Fibroblast of mammary gland (primary cell): ENCODE measurements around the gene MPV17L2.

ENCODE experiments used
- DNase-seq: peaks from one replicate; pipeline ENCODE4 v3.0.0-alpha.2; 2010; ENCODE audit warnings: low read depth
- H3K4me3 ChIP-seq: 2 replicates; pipeline ENCODE4 v1.5.1; 2011; ENCODE audit warnings: low read depth, mild to moderate bottlenecking, low read length, moderate library complexity; ENCODE audit not compliant: control insufficient read depth
- CTCF ChIP-seq: conservative IDR thresholded peaks from 2 replicates; pipeline ENCODE4 v1.5.1; 2011; ENCODE audit warnings: low read depth, low read length, inconsistent platforms; ENCODE audit not compliant: control insufficient read depth, insufficient read depth

The MPV17L2 gene

GRCh38 chr19:18193388-18194180 lies 566 bp downstream of the MPV17L2 start:
- no peak for TF ChIP-seq CTCF
- H3K4me3 ChIP-seq: peak overlapping the region; percentile 77
- DNase-seq: peak; percentile 8

- TF ChIP-seq CTCF: no peak
- H3K4me3 ChIP-seq: peak overlapping the region; percentile 77
- no peak for DNase-seq
Observed at GRCh38 chr19:18194181-18194530, 1.1 kb downstream of the MPV17L2 start.

- DNase-seq: peak; percentile 57
- TF ChIP-seq CTCF: no peak
- peak overlapping the region; percentile 77 for H3K4me3 ChIP-seq
Observed at GRCh38 chr19:18194554-18195238, 1.7 kb downstream of the MPV17L2 start.

- H3K4me3 ChIP-seq: no peak overlapping the region
- DNase-seq: no peak
- TF ChIP-seq CTCF: no peak
Observed at GRCh38 chr19:18196511-18196845, 3.5 kb downstream of the MPV17L2 start.

GRCh38 chr19:18197306-18197705 lies 4.3 kb downstream of the MPV17L2 start:
- H3K4me3 ChIP-seq: no peak overlapping the region
- TF ChIP-seq CTCF: no peak
- no peak for DNase-seq

- H3K4me3 ChIP-seq: no peak overlapping the region
- no peak for TF ChIP-seq CTCF
- DNase-seq: no peak
Observed at GRCh38 chr19:18197941-18198340, 4.9 kb downstream of the MPV17L2 start.
